GM21390 (cell line): ENCODE results near the gene CELSR1.
"Not testable (repeated sequence)": the region's sequence is repeated elsewhere in the genome, so short reads cannot be mapped to it uniquely, and the experiment has no call there.

Experiments used
- ATAC-seq: cut with Tn5 transposase; IDR thresholded peaks from one replicate; pipeline ENCODE4 v1.9.1; 2021; ENCODE audit not compliant: unreplicated experiment

CELSR1 gene

DNA sequence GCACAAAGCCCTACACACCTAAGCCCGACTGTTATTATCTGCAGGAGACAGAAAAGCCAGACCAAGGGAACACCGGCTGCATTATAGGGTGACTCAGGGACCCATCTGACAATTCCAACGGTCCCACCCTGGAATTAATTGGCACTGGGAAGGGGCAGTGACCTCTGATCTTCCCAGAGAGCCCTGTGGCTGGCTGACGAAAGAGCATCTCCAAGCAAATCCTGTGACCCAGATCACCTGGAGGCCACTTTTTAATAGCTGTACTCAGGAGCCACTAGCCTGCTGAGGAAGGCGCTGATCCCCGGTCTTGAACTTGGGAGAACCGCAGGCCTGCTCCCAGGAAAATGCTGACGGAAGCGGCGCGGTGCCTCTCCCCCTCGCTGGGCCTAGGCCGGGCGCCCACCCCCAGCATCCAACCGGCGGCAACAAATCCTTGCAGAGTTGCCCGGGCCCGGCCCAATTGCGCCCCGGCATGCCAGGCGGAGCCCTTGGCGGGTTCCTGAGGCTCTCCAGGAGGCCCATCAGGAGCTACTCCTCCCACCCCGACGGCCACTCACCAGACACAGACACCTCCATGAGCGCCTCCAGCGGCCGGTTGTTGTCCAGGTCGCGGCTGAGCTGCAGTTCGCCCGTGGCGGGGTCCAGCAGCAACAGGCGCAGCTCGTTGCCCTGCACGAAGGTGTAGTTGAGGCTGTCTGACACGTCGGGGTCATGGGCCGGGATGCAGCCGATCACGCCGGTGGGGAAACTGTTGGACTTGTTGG is 4.2 kb downstream of the CELSR1 start:
- ATAC-seq: no peak

DNA sequence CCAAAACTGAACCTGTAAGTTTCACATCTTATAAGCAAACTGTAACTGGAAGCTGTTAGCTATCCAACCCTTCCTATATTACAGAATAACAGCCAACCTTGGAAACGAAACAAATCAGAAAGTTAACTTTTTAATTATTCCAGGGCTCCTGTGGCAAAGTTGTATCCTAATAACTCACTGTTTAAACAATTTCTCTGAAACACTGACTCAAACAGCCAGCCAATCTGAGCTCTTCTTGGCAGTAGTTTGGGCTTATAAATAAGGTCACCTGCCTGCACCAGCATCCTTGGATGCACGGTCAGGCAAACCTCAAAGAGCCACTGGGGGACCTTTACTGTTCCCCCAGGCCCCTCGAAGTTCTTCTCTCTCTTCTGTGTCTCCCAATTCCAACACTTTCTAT is 5.0 kb downstream of the CELSR1 start:
- ATAC-seq: no peak

DNA sequence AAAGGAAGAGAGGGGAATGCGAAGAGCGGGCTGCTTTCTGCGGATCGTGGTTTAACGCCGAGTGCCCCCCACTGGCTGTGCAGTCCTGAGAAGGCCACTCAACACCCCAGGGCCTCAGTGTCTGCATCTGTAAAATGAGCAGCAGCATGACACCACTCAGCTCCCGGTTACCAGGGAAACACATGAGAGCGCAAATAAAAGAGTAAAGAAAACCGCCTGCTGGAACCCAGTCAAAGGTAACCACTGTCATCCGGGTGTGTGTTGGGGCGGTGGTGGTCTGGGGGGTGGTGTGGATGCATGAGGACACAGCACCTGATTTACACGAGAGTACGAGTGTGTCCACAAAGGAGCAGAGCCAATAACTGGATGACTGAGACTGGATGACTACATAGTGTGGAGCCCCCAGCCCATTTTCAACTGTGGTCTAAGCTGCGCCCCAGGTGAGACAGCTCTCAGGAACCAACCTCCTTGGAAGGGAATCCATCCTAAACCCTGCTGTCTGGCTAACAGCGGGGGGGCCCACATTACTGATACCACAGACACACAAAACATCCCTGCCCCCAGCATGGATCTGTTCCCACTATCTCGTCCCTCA is 5.7 kb downstream of the CELSR1 start:
- ATAC-seq: no peak

DNA sequence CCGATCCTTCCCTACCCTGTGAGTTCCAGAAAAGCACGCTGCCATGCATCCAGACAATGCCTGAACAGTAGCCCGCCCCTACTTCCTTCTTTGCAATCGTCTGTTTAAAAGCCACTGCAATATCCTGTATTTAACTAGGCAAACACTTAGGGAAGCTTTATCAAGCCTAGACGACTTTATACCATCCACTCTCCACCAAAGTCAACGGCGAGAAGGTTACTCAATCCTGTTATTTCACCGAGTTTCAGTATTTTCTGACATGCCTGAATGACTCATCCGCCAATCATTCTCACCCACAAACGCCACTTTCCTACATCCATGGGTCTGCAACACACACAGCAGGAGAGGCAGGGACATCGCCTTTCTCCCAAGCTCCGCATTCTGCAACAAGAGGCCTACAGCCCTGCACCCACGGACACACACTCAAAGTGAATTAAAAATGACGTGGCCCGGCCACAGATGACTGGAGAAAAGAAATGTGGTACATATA is 9.3 kb downstream of the CELSR1 start:
- no peak for ATAC-seq

DNA sequence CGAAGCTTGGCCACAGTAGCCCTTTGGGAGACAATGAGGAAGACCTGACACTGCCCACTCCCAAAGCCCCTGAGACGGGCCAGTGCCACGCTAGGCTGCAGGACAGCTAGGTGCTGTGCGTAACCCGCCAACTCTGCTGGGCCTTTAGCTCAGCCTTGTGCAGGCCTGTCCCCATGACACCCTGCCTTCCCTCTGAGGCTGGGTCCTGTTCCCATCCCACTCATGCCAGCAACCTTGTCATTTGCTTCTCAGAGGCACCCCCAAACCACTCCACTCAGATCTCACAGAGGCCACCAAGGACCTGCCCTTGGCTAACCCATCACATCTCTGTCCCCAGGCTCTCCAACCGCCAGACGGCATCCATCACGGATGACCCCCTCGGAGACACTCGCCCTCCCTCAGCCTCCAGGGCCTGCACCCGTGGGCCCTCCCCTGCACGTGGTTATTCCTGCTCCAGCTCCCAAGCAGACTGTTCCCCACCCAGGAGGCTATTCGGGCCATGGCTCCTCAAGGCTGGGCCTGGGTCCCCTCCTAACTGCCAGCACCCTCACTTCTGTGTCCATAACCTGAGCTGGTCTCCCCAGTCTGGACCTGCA is 11.1 kb downstream of the CELSR1 start:
- ATAC-seq: no peak

DNA sequence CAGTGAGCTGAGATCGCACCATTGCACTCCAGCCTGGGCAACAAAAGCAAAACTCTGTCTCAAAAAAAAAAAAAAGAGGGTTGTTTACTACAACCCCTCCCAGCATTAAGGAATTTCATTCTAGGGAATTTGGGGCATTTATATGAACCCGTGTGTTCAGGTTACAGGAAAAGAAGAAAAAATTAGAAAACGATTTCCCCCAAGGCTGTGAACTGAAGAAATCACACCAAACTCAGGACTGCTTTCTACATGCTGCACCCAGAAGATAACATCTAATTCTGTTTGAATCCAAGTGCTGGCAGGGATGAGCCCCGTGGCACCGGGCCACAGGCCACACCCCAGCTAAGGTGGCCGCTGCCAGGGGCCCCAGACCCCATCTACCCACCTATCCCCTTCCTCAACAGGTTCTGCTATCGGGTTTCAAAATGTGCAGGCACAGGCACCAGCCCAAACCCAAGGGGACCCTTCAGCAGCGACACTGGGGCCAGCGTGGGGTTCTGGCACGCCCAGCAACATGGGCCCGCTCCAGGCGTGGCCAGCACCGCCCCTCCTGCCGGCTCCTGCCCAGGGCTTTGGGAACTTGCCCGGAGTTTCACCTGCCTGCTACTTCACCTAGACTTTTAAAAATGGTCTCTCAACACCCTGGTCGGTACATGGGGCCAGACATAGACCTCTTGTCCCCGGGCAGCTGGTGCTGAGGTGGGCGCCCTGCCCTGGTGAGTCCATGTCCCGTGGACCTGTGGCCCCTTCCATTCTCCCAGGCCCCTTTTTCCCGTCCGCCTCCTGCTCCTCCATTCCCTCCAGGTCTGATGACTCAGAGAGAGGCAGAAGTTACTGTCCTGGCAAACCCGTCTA is 11.8 kb downstream of the CELSR1 start:
- ATAC-seq: no peak

DNA sequence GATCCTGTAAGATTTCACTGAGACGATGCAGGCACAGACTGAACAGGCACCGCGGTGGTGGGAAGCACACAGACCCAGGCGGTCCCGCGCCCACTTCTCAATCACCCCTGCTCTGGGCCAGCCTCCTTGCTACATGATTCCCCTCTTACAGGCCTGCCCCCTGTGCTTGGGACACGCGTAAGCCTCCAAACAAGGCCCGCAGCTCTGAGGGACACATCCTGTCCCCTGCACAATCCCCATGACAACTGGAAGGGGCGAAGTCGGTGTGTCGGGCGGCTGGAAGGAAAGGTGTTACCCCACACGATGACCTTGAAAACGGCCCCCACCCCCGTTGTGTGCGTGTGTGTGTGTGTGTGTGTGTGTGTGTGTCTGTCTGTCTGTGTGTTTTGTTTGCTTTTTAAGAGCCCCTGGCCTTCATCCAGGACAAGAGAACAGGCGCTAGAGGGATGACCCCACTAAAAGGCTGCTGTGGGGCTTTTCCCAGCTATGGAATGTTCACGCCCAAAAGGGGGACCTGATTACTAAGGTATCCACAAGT is 13.1 kb downstream of the CELSR1 start:
- no peak for ATAC-seq

DNA sequence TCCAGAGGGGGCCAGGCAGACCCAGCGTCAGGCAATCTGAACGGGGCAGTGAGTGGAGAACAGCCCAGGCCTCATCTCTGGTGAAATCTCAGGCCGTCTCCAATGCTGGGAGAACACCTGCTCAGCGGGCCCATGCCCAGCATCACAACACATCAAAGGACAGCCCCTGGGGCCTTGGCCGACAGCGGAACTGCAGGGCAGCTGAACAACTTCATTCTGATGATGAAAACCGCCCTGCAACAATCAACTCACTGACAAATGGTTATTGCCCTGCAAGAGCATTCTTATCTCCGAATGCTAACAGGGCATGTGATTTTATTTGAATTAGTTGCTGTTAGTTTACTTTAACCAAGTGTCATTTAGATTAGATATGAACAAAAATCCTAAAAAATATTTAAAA is 14.6 kb downstream of the CELSR1 start:
- no peak for ATAC-seq

DNA sequence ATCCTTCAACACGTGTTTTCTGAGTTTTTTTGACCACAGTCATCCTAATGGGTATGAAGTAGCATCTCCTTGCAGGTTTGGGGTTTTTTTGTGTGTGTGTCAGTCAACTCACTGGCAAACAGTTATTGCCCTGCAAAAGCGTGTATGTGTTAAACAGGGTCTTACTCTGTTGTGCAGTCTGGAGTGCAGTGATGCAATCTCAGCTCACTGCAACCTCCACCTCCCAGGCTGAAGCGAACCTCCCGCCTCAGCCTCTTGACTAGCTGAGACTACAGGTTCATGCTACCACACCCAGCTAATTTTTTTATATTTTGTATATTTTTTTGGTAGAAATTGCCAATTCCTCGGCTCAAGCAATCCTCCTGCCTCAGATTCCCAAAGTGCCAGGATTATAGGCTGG is 15.4 kb downstream of the CELSR1 start:
- no peak for ATAC-seq

DNA sequence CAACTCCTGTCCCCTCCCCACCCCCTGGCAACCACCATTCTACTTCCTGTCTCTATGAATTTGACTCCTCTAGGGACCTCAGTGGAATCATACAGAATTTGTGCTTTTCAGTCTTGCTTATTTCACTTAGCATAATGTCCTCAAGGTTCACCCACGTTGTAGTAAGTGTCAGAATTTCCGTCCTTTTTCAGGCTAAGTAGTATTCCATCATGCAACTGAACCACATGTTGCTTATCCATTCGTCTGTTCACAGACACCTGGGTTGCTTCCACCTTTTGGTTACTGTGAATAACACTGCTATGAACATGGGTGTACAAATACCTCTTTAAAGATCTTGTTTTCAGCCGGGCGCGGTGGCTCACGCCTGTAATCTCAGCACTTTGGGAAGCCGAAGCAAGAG is 16.5 kb downstream of the CELSR1 start:
- ATAC-seq: no peak

DNA sequence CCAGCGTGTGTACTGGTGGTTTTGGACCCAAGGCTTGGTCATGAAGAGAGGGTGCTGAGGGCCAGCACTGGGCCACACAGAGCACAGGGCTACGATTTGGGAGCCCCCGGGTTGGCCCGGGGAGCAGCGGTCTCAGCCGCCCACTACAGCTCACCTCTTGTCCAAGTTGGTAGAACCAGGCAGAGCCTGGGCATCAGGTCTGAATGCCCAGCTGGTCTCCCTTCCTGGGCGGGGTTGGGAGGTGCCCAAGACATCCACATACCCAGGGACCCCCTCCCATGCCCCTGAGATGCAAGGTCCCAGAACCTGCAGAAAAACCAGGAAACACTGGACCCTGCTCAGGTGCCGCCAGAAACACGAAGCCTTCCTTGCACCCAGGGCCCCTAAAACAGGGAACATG is 18.0 kb downstream of the CELSR1 start:
- ATAC-seq: no peak

DNA sequence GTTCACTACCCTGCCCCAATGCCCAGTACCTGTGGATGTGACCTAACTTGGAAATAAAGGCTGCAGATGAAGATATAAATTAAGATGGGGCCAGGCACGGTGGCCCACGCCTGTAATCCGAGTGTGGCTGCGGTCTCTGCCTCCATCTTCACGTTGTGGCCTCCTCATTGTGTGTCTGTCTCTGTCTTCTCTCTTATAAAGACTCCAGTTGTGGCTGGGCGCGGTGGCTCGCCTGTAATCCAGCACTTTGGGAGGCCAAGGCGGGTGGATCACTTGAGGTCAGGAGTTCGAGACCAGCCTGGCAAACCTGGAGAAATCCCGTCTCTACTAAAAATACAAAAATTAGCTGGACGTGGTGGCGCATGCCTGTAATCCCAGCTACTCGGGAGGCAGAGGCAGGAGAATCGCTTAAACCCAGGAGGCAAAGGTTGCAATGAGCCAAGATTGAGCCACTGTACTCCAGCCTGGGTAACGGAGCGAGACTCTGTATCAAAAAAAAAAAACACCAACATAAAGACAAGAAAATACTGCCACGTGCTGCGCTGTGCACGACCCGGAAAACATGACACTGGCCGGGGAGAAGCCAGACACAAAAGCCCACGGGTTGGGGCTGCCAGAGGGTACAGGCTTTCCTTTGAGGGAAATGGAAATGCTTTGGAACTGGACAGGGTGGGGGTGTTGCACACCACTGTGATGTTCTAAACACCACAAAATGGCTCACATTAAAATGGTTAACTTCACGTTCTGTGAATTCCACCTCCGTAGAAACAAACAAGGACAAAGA is 18.7 kb downstream of the CELSR1 start:
- ATAC-seq: no peak

DNA sequence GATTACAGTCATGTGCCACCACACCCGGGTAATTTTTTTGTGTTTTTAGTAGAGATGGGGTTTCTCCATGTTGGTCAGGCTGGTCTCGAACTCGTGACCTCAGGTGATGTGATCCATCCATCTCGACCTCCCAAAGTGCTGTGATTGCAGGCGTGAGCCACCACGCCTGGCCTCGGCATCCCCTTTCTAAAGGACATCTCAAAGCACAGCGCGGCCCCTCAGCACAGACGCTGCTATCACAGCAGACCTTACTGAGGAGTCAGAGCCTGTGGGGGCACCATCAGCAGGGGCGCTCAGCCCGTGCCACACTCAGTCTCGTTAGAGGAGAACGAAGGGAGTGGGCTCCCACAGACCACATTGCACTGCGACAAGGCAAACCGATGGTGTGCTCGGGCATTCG is 19.4 kb downstream of the CELSR1 start:
- ATAC-seq: no peak

DNA sequence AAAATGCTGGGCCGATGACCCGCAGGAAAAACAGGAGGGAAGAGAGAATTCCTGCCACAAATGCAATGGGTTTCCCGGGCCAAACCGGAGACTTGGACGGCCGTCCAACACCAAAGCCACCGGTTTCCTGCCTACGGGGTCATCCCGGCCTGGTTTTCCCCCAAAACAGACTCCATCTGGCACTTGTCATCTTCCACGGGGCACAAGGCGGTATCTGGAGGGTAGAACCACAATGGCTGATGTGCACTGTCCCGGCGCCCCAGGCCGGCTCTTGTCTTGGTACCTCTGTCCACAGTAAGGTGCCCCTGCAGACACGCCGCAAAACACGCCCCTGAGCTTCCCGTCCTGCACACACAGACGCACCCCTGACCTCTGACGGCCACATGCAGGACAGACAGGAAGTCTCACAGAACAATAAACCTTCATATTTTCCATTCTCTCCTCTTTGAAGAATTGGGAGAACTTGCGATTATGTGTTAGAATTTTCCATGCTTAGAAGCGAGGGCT is 20.1 kb downstream of the CELSR1 start:
- ATAC-seq: no peak

DNA sequence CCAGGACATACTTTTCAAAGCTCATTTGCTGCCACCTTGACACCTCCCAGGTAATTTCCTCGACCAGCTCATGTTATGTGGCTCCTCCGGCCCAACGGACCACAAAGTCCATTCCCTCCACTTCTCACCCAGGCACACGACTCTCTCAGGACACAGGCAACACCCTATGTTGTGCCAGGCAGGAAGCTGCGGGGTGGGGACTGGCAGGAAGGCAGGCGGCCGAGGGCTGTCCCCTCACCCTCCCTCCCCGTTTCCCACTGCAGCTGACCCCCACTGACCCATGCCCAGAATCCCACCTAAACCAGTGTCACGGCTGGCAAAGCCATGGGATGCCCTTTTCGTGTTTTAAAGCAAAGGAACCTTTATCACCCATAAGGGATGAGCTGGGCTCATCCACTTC is 20.8 kb downstream of the CELSR1 start:
- no peak for ATAC-seq

DNA sequence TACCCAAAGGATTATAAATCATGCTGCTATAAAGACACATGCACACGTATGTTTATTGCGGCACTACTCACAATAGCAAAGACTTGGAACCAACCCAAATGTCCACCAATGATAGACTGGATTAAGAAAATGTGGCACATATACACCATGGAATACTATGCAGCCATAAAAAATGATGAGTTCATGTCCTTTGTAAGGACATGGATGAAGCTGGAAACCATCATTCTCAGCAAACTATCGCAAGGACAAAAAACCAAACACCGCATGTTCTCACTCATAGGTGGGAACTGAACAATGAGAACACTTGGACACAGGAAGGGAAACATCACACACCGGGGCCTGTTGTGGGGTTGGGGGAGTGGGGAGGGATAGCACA is 21.3 kb downstream of the CELSR1 start:
- ATAC-seq: not testable (repeated sequence)

DNA sequence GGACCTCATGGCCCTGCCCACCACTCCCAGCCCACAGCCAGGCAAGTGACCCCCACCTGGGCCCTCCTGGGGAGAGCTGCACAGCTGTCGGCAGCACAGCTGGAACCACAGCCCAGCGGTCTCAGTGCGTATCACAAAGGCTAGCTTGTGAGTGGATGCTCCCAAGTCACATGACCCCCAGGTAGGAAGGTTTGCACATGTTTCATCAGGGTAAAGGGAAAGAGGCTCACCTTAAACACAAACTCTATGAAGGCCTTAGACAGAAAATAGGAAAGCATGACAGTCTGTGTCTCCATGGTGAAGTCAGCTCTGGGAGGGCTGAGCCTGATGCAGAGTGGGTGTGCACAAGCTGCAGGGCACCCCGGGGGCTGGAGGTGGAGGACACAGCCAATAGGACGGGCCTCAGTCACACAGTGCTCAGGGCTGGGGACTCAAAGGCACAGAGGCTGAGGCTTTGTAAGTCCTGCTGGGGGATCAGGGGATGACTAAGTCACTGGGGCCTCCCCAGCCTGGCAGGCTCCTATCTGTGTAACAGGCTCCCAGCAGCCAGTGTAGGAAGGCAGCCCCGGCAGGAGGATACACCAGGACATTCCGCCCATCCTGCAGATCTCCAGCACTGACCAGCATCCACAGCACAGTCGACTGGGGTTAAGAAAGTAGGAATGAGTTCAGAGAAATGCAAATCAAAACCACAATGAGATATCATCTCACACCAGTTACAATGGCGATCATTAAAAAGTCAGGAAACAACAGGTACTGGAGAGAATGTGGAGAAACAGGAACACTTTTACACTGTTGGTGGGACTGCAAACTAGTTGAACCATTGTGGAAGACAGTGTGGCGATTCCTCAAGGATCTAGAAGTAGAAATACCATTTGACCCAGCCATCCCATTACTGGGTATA is 22.0 kb downstream of the CELSR1 start:
- ATAC-seq: no peak

DNA sequence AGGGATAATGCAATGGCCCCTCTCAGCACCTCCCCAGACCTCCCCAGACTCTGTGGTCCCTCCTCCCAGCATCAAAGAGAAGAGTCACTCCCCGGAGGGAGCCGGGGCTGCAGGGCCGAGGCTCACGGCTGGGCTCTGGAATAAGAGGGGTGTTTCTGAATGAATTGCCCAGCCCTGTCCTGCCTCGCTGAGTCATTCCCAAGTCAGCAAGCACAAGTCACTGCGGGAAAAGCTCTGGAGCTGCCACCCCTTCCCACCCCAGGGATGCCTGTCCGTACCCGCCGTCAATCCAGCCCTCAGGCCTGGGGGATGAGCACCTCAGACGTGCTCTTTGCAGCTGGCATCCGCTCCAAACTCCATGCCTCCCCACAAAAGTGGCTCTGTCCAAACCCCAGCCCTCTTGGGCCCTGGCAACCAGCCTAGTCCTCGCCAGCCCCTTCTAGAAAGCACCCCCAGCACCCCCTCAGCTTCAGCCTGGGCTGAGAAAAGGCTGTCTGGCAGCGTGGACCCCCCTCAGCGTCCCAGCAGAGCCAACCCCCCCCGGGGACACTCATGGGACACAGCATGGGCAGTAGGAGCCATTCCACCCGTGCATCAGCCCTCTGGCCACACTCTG is 22.7 kb downstream of the CELSR1 start:
- no peak for ATAC-seq
